Head of caudate nucleus (tissue), 42 donors: ENCODE results near the gene RTL3.
"Not testable (repeated sequence)": the region's sequence is repeated elsewhere in the genome, so short reads cannot be mapped to it uniquely, and the experiment has no call there.

Source experiments
- DNase-seq, 42 donors: peaks; one replicate each; pipeline versions ENCODE4 v3.0.0 to v3.0.0-alpha.2; 2020 to 2021; ENCODE audit warnings: mixed read lengths in 7 of 42
- intact Hi-C: fragments of 100-400 bp; cut with DNase I; formaldehyde crosslinking; loops from one replicate; pipeline ENCODE4 v1.15.0; 2022

Gene RTL3, protein sequence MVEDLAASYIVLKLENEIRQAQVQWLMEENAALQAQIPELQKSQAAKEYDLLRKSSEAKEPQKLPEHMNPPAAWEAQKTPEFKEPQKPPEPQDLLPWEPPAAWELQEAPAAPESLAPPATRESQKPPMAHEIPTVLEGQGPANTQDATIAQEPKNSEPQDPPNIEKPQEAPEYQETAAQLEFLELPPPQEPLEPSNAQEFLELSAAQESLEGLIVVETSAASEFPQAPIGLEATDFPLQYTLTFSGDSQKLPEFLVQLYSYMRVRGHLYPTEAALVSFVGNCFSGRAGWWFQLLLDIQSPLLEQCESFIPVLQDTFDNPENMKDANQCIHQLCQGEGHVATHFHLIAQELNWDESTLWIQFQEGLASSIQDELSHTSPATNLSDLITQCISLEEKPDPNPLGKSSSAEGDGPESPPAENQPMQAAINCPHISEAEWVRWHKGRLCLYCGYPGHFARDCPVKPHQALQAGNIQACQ

DNA sequence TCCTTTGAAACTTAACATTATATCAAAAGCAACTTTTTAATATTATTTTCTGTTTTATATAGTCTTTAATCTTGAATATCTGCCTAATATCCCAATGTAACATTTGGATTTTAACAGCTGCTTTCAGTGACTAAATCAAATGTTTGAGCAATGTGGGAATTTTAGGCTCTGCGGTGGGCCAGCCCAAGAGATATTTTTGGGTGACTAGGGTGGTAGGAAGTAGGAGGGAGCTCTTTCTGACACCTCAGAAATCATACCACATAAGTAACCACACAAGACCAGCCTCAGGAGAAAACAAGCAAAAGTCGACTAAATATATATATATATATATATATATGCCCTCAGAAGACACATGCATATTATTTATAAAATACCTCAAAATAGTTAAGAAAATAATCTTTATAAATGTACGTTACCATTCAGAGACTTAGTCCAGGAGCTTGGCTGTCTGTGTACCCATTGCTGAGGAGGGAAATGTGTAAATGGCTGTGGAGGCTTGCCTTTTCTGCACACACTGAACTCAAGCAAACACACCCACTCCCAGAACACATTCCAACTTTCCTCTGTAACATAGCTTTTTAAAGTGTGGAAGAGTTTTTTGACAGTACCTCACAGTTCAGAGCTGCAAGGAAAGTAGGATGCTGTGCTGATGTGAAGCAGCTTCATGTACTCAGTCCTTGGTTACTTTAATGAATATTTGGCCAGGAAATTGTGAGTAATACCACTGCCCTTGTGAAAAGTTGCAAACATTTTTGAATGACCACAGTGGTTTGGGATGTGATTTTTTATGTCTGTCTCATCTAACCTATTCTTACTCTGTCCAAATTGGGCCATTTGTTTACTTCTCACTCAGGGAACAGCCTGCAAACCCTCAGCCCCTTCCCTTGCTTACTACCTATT, at the start of gene RTL3:
TSS of gene RTL3 (minus strand) at position 484 of the 900 bp plus-strand sequence. CDS start 908 bp downstream, outside the sequence.
- peak in 1 of 42 donors; percentile 5 for DNase-seq
- intact Hi-C loops: no loop called here

DNA sequence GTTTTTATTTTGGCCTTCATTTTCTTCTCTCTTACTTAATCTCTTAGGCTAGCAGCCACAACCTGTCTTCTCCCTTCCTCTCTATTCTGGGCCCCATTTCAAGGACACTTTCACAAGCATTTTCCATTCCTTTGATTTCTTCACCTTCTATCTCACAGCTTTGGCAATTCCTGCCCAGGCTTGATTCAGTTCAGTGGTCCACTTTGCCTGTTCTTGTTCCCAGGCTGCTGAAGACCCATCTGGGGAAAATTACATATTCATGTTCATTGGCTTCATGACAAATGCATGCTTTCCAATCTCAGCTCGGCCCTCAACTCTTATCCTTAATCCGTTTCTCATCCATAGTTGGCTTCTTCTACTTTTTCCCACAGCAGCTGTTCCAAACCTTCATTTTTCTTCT, 49.7 kb upstream of the RTL3 start:
- DNase-seq: no peak
- intact Hi-C loops: no loop called here

DNA sequence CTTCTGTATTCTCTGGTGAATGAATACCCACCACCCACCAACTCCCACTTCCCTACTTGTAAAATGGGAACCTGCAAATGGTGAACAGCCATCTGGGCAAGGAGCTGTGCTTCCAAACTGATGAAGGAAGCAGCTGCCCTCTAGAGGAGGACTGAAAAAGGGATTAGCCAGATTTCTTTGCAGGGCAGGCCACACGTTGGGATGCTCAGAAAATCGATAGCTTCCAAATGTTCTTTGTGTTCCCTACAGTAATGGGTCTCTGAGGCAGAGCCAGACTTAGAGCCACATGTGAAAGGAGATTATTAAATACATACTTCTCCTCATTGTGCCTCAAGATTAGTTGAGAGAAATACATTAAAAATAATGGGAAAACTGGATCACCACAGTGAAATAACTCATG, 49.1 kb upstream of the RTL3 start:
- peak in 11 of 42 donors; percentile 1 to 37 (median 3) for DNase-seq
- intact Hi-C loops: no loop called here

DNA sequence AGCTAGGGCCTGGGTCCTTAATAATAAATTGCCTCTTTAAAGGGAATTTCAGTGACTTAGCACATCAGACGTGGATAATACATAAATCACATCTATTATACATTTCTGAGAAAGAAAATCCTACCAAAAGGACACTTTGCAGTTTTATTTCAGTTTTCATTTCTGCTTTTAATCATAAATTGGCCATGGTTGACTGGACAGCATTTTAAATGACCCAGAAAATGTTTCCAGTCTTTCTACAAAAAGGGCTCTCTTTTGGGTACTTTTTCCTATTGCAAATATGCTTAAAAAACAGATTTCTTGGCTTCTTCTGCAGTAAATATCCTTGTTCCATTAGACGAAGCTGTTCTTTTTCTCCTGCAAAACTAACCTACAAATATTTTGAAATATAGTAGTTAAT, 46.9 kb upstream of the RTL3 start:
- no peak for DNase-seq
- intact Hi-C loops: no loop called here

DNA sequence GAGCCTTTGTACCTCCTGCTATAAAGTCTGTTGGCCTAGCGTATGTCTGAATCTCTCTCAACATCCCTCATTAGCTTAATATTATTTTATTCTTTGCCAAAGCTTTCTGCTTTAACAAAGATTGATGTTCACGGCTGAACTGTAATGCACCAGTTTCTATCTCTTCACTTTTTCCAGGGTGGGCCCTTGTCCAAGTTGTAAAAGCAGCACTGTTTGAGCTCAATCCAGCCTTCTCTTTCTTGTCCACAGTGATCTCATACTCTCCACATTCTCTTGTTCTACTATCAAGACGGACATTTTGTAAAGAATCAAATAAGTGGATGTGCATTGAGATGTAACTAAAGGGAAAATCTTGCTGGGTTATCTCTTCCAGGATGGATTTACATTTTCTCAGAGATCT, 34.4 kb upstream of the RTL3 start:
- no peak for DNase-seq
- intact Hi-C loops: no loop called here

DNA sequence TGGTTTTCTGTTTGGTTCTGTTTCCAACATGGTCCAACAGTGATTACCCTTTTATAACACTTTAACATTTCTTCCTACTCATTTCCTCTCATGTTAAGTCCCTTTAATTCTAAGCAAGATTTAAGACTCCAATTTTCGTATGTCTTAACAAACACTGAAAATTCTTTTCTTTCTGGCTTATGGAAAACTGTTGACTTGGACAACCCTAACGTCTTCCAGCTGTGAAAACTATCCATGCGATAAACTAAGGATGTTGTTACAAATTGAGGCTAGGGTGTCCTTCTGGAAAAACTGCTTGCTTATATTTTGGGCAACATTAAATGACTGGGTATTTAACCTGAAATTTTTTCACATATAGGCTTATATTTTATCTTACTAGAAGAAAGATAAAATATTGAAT, 33.9 kb upstream of the RTL3 start:
- DNase-seq: no peak
- intact Hi-C loops: no loop called here

DNA sequence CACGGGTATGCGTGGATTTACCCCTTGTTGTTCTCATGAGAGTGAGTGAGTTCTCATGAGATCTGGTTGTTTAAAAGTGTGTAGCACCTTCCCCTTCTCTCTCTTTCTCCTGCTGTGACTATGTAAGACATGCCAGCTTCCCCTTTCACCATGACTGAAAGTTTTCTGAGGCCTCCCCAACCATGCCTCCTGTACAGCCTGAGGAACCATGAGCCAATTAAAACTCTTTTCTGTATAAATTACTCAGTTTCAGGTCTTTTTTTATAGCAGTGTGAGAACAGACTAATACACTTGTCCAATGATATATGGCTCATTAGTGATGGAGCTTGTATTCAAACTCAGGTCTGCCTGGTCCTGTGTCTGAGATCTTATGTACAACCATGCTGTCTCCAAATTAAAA, 28.5 kb upstream of the RTL3 start:
- DNase-seq: no peak
- intact Hi-C loops: no loop called here

DNA sequence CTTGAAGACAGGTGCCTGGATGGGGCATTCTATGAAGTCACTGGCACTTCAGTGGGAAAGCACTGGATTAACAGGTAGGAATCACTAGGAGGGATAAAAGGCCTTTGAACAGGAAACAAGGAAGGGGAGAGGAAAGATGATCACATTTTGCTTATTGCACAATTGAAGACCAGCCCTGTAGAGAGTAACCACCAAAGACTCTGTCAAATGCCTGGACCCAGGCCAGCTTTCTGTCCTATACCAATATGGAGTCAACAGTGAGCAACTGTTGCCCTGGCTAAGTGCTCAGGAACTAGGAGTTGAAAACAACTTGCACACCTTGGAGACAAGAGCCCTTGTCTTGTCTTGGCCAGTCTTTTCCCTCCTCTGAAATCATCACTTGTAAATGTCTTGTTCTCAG, 14.1 kb upstream of the RTL3 start:
- intact Hi-C loops: no loop called here
- no peak for DNase-seq

DNA sequence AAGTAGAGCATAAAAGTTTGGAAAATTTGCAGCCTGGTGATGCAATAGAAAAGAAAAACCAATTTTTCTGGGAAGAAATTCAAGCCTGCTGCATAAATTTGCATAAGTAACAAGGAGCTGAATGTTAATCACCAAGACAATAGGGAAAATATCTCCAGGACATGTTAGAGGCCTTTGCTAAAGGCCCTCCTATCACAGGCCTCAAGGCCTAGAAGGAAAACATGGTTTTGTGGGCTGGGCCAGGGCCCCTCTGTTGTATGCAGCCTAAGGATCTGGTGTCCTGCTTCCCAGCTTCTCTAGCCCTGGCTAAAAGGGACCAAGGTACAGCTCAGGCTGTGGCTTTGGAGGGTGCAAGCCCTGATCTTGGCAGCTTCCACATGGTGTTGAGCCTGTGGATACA, 6.2 kb upstream of the RTL3 start:
- intact Hi-C loops: no loop called here
- DNase-seq: no peak

DNA sequence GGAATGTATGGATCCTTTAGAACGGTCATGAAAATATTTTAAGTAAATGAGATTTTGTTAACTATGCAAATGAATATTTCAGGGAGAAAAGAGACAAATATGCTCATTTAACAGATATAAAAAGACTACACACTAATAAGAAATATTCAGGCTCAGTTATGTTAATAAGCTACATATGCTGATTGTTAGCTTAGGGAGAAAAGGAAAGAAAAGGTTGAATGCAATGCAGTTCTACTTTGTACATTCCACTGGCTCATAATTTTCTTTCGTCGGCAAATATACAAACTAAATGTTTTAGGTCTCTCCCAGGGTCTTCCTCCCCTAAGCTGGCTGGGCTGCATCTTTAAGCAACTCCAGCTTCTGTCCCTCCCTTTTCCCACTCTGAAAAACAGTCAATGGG, 2.7 kb upstream of the RTL3 start:
- intact Hi-C loops: no loop called here
- no peak for DNase-seq

DNA sequence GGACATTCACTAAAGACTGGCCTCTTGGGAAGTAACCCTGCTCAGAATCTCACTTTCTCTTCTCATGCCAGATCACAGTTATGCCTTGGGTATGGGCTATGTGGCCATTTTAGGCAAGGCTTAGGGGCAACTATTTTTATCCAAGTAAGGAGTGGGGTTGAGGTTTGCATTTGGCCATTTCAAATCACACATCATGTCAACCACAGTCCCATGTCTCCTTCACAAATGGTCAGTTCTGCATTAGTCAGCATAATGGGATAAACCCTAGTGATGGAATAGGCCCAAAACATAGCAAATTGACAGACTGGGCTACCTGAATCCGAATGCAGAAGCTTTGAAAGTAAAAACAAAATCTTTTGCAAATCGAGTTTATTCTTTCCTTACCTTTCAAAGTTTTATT, 827 bp upstream of the RTL3 start:
- DNase-seq: no peak
- intact Hi-C loops: no loop called here

DNA sequence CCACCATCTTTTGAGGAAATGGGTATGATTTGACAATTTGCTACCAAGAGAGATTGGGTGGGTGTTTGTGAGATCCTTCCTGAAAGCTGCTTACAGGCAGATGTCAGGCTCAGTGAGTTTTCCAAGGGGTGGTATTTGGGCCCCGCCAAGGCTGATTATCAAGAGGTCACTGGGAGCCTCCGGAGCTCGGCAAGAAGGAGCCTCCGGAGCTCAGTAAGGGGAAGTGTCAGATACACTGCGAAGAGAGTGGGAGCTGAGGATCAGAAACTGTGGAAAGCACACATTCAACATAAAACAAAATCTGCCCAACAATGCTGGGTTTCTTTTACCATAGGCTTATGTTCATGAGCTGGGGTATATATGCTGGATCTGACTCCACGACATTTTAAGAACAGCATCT, 714 bp downstream of the RTL3 start:
- intact Hi-C loops: no loop called here
- no peak for DNase-seq

DNA sequence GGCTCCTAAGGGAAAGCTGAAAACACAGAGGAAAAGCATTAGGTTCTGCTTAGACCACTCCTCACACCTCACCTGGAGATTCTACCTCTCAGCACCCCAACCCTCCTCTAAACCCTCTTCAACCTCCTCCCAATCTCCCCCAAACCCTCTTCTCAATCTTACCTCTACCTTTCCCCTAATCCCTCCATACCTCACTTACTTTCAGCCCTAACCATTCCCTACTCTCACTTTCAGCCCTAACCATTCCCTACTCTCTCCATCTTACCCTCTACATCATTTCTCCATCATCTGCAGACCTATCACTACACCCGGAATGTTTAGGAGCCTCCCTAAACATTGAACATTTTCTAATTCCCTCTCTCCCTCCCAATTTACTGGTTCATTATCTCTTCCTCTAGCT, 3.5 kb downstream of the RTL3 start:
- intact Hi-C loops: no loop called here
- no peak for DNase-seq

DNA sequence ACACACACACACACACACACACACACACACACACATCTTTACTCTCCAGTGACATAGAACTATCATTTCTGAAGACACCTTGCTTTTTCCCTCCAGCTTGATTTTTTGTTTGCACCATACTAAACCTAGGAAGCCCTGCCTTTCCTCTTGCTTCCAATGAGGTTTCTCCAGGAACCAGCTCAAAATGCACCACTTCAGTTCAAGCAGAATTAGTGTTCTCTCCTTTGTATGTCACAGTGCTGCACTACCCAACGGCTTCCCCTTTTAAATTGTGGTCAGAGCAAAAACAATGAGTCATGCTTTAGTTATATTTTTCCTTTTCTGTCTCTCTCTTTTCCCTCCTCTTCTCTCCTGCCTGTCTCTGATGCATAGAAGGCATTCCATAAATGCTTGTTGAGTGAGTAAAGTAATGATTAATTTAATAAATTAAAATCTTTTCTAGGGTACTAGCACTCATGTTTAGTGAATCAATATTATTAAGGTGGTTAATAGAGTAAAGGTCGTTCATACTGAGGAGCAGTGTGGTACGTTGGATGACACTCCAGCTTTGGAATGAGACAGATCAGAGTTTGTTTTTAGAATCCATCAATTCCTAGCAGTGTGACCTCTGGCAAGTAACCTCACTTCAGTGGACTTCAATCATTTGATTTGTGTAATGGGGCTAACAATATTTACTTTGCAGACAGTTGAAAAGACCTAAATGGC, 5.9 kb downstream of the RTL3 start:
- intact Hi-C loops: no loop called here

DNA sequence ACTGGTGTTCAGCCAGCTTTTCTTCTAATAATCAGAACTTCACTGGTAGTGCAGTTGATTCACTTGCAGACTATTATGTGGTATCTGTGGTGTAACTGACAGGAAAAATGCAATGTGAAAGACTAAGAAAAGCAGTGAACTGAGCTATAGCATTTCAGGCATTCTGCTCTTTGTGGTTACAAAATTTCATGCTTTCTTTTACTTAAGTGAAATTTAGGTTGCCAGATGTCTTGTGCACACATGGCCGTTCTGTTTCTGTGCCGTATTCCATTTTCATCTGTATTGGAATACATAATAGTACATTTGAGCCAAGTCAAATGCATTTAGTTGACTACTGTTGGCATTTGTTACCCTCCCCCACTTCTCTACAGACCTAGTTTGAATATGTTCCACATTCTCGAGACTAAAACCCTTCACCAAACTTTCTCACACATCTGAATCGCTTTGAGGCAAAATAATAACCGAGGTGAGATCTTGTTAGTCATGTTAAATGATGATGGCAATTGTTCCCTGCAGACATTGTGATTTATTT, 8.2 kb downstream of the RTL3 start:
- no peak for DNase-seq
- intact Hi-C loops: no loop called here

More for the DNA sequence above, 5.9 kb downstream of the RTL3 start:
- no peak for DNase-seq

DNA sequence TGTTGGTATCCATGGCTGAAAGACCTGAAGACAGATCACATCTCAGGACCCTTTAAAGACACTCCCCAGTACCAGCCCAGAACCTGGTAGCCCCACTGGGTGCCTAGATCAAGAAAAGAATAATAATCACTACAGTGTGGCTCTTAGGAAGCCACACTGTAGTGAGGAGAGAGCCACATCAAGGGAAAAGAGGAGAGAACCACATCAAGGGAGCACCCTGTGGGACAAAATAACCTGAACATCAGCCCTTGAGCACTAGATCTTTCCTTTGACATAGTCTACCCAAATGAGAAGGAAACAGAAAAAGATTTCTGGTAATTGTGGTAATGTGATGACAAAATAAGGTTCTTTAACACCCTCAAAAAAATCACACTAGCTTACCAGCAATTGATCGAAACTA, 15.3 kb downstream of the RTL3 start:
- intact Hi-C loops: no loop called here
- no peak for DNase-seq

DNA sequence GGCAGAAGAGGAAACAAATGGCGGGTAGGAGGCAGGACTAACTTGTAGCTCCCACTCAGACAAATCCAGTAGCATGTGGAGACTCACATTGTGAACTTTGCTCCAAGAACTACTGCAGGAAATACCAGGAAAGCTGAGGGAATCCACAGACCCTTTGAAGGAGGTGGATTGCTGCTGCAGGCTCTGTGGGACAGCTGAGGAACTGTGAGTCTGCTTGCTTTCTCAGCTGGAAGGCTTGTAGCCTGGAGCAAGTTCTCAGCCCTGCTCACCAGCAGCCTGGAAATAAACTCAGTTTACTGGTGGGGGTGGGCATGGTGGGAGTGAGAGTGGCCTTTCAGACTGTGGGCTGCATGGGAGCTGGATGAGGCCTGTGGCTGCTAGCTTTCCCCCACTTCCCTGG, 16.0 kb downstream of the RTL3 start:
- intact Hi-C loops: no loop called here
- DNase-seq: no peak

DNA sequence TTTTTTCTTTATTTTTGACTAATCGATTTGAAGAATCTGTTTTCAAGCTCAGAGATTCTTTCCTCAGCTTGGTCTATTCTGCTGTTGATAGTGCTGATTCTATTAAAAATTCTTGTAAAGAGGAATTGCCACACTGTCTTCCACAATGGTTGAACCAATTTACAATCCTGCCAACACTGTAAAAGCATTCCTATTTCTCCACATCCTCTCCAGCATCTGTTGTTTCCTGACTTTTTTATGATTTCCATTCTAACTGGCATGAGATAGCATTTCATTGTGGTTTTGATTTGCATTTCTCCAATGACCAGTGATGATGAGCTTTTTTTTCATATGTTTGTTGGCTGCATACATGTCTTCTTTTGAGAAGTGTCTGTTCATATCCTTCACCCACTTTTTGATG, 23.0 kb downstream of the RTL3 start:
- intact Hi-C loops, DNase-seq: not testable (repeated sequence)
